ENCODE results near the gene ZFP57. TPM values are rescaled to one million over a fixed set of nuclear protein-coding genes. Genes with fewer than 3 reads are reported as not detected.

Gene ZFP57
- total RNA-seq, 6 donors from 2014 or later: 0.30 to 2.1 TPM; not detected in 4

DNA sequence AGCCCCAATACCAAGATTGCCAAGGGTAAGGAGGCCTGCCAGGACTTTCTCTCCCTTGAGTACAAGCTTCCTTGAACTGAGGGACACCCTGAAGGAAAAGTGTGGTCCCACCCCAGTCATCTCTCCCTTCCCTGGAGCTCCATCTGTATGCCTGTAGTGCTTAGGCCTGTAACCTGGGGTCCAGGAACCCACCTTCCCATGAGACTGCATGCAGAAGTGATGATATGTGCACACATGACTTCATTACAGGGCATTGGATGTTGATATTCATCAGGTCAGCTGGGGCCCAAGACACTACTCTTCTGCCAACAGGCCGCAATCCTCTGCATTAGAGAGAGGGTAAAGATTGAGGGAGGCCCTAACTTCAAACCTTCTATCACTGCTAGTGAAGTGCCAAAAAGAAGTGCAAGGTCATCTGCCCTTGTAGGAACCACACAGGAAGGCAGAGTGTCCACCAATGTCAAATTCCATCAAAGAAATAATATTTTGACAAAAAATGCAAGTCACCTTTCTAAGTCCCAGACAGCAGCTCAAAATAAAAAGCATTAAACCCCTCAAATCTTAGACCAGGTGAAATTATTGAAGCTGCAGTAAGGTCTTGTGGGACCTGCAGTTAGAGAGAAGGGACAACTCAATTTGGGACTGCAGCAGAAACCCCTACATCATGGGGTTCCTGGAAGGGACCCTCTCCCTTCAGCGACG is 47.4 kb upstream of the ZFP57 start:
- ATAC-seq (ENCODE audit: low FRiP score in 2 of 2) (no peak), DNase-seq (no peak)
- H3K4me1 ChIP-seq: peaks cover 18 to 22% (median 22%) of the 10 kb centered on the region in 4 donors
- peaks cover 0 to 46% (median 26%) of the 10 kb centered on the region in 4 donors for H3K36me3 ChIP-seq
- no peak overlapping the region for H3K27ac ChIP-seq
- 92 to 96% methylated on average over 3 of the region's 3 CpGs for WGBS, 2 donors
- TF ChIP-seq EP300 (IDR thresholded peaks at IDR 0.05) (no peak), POLR2AphosphoS5 (IDR thresholded peaks at IDR 0.05) (no peak), CTCF (IDR thresholded peaks at IDR 0.05) (no peak), POLR2A (IDR thresholded peaks at IDR 0.05) (no peak)
- no peaks in the 10 kb centered on the region for H3K27me3 ChIP-seq
- H3K4me3 ChIP-seq: no peak overlapping the region
- no peaks in the 10 kb centered on the region for H3K9me3 ChIP-seq

GRCh38 chr6:29727637-29728036 is 46.7 kb upstream of the ZFP57 start:
- no peaks in the 10 kb centered on the region for H3K27me3 ChIP-seq
- peaks cover 18 to 22% (median 22%) of the 10 kb centered on the region in 4 donors for H3K4me1 ChIP-seq
- DNase-seq: no peak
- WGBS, 2 donors: 44 to 63% methylated on average over 2 of the region's 2 CpGs
- no peak overlapping the region for H3K4me3 ChIP-seq
- H3K9me3 ChIP-seq: no peaks in the 10 kb centered on the region
- TF ChIP-seq EP300 (IDR thresholded peaks at IDR 0.05): no peak
- H3K27ac ChIP-seq: no peak overlapping the region
- no peak for ATAC-seq (ENCODE audit: low FRiP score in 2 of 2)
- peaks cover 0 to 46% (median 26%) of the 10 kb centered on the region in 4 donors for H3K36me3 ChIP-seq

DNA sequence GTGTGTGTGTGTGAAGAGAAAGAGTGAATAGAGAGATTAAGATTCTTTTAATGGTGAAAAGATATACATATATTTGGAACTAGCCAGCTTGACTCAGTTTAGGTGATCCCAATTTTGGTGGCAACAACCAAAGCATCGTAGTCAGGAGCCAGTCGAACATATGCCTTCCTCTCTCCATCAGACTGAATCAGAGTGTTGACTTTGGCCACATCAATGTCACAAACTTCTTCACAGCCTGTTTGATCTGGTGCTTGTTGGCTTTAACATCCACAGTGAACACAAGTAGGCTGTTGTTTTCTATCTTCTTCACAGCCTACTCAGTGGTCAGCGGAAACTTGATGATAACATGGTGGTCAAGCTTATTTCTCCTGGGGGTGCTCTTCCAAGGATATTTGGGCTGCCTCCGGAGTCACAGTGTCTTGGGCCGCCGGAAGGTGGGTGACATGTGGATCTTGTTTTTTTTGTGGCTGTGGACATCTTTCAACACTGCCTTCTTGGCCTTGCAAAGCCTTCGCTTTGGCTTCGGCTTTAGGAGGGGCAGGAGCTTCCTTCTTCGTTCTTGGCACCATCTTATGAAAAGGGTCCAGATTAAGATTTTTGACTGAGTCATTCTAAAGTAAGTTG is 45.7 kb upstream of the ZFP57 start:
- TF ChIP-seq POLR2AphosphoS5 (IDR thresholded peaks at IDR 0.05) (no peak), POLR2A (IDR thresholded peaks at IDR 0.05) (no peak), EP300 (IDR thresholded peaks at IDR 0.05) (no peak), CTCF (IDR thresholded peaks at IDR 0.05) (no peak)
- Histone ChIP-seq H3K4me1 (peaks cover 18 to 22% (median 22%) of the 10 kb centered on the region in 4 donors), H3K4me3 (peak overlapping the region in 1 of 4 donors; percentile 83), H3K27ac (no peak overlapping the region), H3K9me3 (no peaks in the 10 kb centered on the region), H3K36me3 (peaks cover 0 to 46% (median 26%) of the 10 kb centered on the region in 4 donors), H3K27me3 (no peaks in the 10 kb centered on the region)
- 87 to 90% methylated on average over 9 of the region's 9 CpGs for WGBS, 2 donors
- DNase-seq (no peak), ATAC-seq (ENCODE audit: low FRiP score in 2 of 2) (no peak)

GRCh38 chr6:29726001-29726400 is 45.0 kb upstream of the ZFP57 start:
- H3K36me3 ChIP-seq: peaks cover 0 to 46% (median 26%) of the 10 kb centered on the region in 4 donors
- ATAC-seq (ENCODE audit: low FRiP score in 2 of 2): no peak
- no peaks in the 10 kb centered on the region for H3K27me3 ChIP-seq
- 62 to 67% methylated on average over 1 of the region's 1 CpG for WGBS, 2 donors
- peaks cover 18 to 22% (median 22%) of the 10 kb centered on the region in 4 donors for H3K4me1 ChIP-seq
- no peaks in the 10 kb centered on the region for H3K9me3 ChIP-seq
- no peak for DNase-seq
- no peak for TF ChIP-seq CTCF (IDR thresholded peaks at IDR 0.05)
- TF ChIP-seq POLR2A (IDR thresholded peaks at IDR 0.05): no peak
- no peak for TF ChIP-seq EP300 (IDR thresholded peaks at IDR 0.05)
- TF ChIP-seq POLR2AphosphoS5 (IDR thresholded peaks at IDR 0.05): no peak
- H3K27ac ChIP-seq: peak overlapping the region in 1 of 4 donors; percentile 97
- H3K4me3 ChIP-seq: peak overlapping the region in 3 of 4 donors; percentile 80 to 86 (median 83)
